Measurements from ENCODE around the gene PVALB. TPM values are rescaled to one million over a fixed set of nuclear protein-coding genes. Genes with fewer than 3 reads are reported as not detected.

The PVALB gene
- total and polyA plus RNA-seq, 12 donors: 0.65 to 3.3 (median 1.3) TPM; not detected in 8

DNA sequence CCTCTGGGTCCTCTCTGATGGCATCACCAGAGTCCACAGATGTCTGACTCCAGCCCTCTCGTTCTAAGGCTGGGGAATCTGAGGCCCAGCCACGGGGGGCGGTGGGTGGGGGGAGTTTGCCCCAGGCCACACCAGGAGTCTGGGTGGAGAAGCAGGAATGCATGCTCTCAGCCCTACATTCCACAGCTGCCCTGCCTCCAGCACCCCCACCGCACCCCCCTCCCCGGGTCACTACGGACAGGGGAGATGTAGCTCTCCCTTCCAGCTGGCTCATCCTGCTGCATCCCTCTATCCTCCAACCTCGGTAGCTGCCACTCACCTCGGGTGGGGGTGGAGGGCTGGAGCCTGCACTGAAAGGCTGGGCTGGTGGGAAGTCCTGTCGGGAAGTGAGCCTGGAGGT lies 2.3 kb upstream of the PVALB start:
- 31 to 52% (median 38%) methylated on average over 4 to 9 of the region's 9 CpGs for WGBS, 4 donors

DNA sequence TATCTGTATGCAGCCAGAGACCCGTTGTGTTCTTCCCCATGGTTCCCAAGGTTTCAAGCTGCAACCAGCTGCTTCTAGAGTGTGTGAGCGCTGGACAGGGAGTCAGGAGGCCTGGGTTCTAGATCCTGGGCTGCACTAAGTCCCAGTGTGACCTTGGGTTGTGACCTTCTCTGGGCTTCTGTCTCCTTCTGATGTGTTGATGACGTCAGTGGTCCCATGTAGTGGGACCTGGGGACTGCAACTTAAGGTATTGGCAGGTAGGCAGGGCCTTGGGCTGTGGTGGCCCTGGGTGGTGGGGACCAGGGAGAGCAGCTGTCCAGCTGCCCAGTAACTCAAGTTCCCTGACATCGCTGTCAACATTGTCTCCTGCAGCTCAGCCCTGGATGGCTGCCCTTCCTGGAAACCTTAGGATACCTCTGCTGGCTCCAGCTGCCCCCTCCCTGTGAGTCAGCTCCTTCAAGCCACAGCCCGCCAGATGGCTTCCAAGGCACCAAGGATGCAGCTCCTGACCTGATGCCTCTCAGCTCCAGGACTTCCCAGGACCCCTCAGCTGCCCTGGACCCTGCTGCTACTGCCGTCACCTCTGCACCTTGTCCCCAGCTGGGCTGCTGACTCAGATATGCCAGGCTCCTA lies 1.3 kb upstream of the PVALB start:
- no peak for DNase-seq
- H3K9me3 ChIP-seq (replicated peaks in 1 of 3): no peaks in the 10 kb centered on the region
- no peaks in the 10 kb centered on the region for H3K36me3 ChIP-seq (replicated peaks in 1 of 2)
- no peak overlapping the region for H3K27ac ChIP-seq
- TF ChIP-seq, protein P1, sequence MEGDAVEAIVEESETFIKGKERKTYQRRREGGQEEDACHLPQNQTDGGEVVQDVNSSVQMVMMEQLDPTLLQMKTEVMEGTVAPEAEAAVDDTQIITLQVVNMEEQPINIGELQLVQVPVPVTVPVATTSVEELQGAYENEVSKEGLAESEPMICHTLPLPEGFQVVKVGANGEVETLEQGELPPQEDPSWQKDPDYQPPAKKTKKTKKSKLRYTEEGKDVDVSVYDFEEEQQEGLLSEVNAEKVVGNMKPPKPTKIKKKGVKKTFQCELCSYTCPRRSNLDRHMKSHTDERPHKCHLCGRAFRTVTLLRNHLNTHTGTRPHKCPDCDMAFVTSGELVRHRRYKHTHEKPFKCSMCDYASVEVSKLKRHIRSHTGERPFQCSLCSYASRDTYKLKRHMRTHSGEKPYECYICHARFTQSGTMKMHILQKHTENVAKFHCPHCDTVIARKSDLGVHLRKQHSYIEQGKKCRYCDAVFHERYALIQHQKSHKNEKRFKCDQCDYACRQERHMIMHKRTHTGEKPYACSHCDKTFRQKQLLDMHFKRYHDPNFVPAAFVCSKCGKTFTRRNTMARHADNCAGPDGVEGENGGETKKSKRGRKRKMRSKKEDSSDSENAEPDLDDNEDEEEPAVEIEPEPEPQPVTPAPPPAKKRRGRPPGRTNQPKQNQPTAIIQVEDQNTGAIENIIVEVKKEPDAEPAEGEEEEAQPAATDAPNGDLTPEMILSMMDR (IDR thresholded peaks at IDR 0.05): no peak
- intact Hi-C loops (cut with DNase I): no loop called here
- no peak overlapping the region for H3K4me3 ChIP-seq
- peaks cover 11 to 15% of the 10 kb centered on the region in 2 donors for H3K4me1 ChIP-seq (replicated peaks in 1 of 2)
- WGBS, 4 donors: 52 to 75% (median 69%) methylated on average over 5 to 6 of the region's 6 CpGs
- peaks cover 48% of the 10 kb centered on the region for H3K27me3 ChIP-seq

More for the DNA sequence above, 2.3 kb upstream of the PVALB start:
- peaks cover 11 to 15% of the 10 kb centered on the region in 2 donors for H3K4me1 ChIP-seq (replicated peaks in 1 of 2)
- no peaks in the 10 kb centered on the region for H3K9me3 ChIP-seq (replicated peaks in 1 of 3)
- no peak overlapping the region for H3K27ac ChIP-seq
- DNase-seq: no peak
- H3K4me3 ChIP-seq: no peak overlapping the region
- intact Hi-C loops (cut with DNase I): no loop called here
- H3K36me3 ChIP-seq (replicated peaks in 1 of 2): no peaks in the 10 kb centered on the region
- H3K27me3 ChIP-seq: peaks cover 54% of the 10 kb centered on the region
- TF ChIP-seq POLR2A (IDR thresholded peaks at IDR 0.05): no peak
- TF ChIP-seq, protein P1 (IDR thresholded peaks at IDR 0.05): no peak

DNA sequence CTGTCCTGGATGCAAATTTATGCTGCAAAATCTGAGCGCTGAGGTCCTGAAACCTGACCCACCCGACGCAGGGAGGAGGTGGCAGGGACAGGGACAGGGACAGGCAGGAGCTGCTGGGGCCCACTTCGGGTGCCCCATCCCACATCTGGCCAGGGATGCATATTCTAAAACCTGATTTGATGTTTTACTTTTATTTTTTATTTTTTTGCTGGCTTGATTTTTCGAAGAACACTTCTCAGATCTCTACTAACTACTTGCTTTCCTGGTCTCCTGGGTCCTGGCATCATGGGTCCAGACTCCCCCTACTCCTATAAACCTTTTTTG lies 652 bp upstream of the PVALB start:
- H3K27me3 ChIP-seq: peaks cover 42% of the 10 kb centered on the region
- H3K4me1 ChIP-seq (replicated peaks in 1 of 2): peaks cover 11 to 15% of the 10 kb centered on the region in 2 donors
- H3K36me3 ChIP-seq (replicated peaks in 1 of 2): no peaks in the 10 kb centered on the region
- no peaks in the 10 kb centered on the region for H3K9me3 ChIP-seq (replicated peaks in 1 of 3)
- intact Hi-C loops (cut with DNase I): no loop called here
- DNase-seq: no peak
- no peak overlapping the region for H3K4me3 ChIP-seq
- H3K27ac ChIP-seq: no peak overlapping the region
- TF ChIP-seq, protein P1 (IDR thresholded peaks at IDR 0.05): no peak
- TF ChIP-seq POLR2A (IDR thresholded peaks at IDR 0.05): no peak
- WGBS, 4 donors: 40 to 54% (median 48%) methylated on average over 5 of the region's 5 CpGs

DNA sequence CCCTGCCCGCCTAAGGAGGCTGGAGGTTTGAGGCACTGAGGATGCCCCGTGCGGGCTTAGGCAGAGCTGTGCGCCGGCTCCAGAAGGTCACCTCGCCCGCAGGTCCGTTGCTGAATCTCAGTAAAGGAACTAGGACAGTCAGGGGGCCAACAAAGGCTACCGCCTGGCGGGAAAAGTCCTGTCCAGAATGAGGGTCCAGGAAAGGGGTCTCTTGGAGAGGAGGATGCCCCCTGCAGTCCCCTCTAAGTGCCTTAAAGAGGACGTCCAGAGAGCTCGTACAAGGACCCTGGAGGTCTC lies 548 bp downstream of the PVALB start:
- Histone ChIP-seq H3K27me3 (peaks cover 41% of the 10 kb centered on the region), H3K36me3 (replicated peaks in 1 of 2) (no peaks in the 10 kb centered on the region), H3K4me3 (peak overlapping the region in 1 of 4 donors; percentile 30), H3K9me3 (replicated peaks in 1 of 3) (no peaks in the 10 kb centered on the region), H3K27ac (no peak overlapping the region), H3K4me1 (replicated peaks in 1 of 2) (peaks cover 11 to 15% of the 10 kb centered on the region in 2 donors)
- TF ChIP-seq POLR2A (IDR thresholded peaks at IDR 0.05): no peak
- TF ChIP-seq, protein P1 (IDR thresholded peaks at IDR 0.05): no peak
- intact Hi-C loops (cut with DNase I): no loop called here
- 0 to 6% (median 3%) methylated on average over 4 to 12 of the region's 12 CpGs for WGBS, 4 donors
- DNase-seq: no peak

Measured in adrenal gland (tissue), 12 donors.